Panc1 (cell line): Measurements from ENCODE around the gene HBG2. TPM values are rescaled to one million over a fixed set of nuclear protein-coding genes. Genes with fewer than 3 reads are reported as not detected.

Experiments
- ATAC-seq: fragments of 200-7000 bp; cut with Tn5 transposase; 2 replicates; pipeline ENCODE4 v1.9.1; 2020; ENCODE audit warnings: mild to moderate bottlenecking, moderate library complexity
- BruUV-seq: library from RNA; stranded (reverse); fragments of 400-500 nt; replicated peaks from 2 replicates; lab custom pipeline; 2021; lab: Mats Ljungman, UMichigan
- CTCF ChIA-PET: fragments of 300-600 bp; sonication (Branson Sonifier 250); formaldehyde crosslinking; loops from one replicate; lab custom pipeline; 2022; ENCODE audit warnings: antibody characterized with exemption; lab: Charles Lee
- POLR2A ChIA-PET: fragments of 300-600 bp; sonication (Branson Sonifier 250); formaldehyde crosslinking; loops from one replicate; lab custom pipeline; 2022; ENCODE audit warnings: antibody characterized with exemption; lab: Charles Lee
- DNase-seq: peaks from one replicate; pipeline ENCODE4 v3.0.0-alpha.2; 2010; ENCODE audit warnings: low read depth, low spot score
- H3K27ac ChIP-seq: 2 replicates; pipeline ENCODE4 v1.5.1; 2011; ENCODE audit warnings: mild to moderate bottlenecking, low read length, inconsistent platforms
- H3K27me3 ChIP-seq: fragments of 200-500 bp; sonication (Bioruptor generic); 2 replicates; pipeline ENCODE4 v1.6.0; 2014; ENCODE audit warnings: low read length, inconsistent platforms; ENCODE audit not compliant: control insufficient read depth, insufficient read depth
- H3K36me3 ChIP-seq: fragments of 200-500 bp; sonication (Bioruptor generic); 2 replicates; pipeline ENCODE4 v1.5.1; 2014; ENCODE audit warnings: inconsistent platforms, mild to moderate bottlenecking, low read length, moderate library complexity; ENCODE audit not compliant: control insufficient read depth, insufficient read depth
- H3K4me1 ChIP-seq: 2 replicates; pipeline ENCODE4 v1.5.1; 2011; ENCODE audit warnings: inconsistent platforms, mild to moderate bottlenecking, low read length, moderate library complexity; ENCODE audit not compliant: control insufficient read depth, insufficient read depth
- H3K4me3 ChIP-seq, 2 experiments: 2 replicates each; pipeline ENCODE4 v1.5.1; 2011 to 2012; ENCODE audit warnings: low read depth in 2 of 2, low read length in 2 of 2, mild to moderate bottlenecking in 2 of 2, inconsistent platforms in 1 of 2, moderate library complexity in 1 of 2
- H3K9me3 ChIP-seq: fragments of 200-500 bp; sonication (Bioruptor generic); 2 replicates; pipeline ENCODE4 v1.5.1; 2014; ENCODE audit warnings: low read depth, mild to moderate bottlenecking, inconsistent platforms, low read length, moderate library complexity; ENCODE audit not compliant: control insufficient read depth, insufficient read depth
- CTCF ChIP-seq: fragments of 450-650 bp; IDR thresholded peaks from 2 replicates; pipeline ENCODE4 v1.5.1; 2017; ENCODE audit warnings: mild to moderate bottlenecking
- POLR2AphosphoS5 ChIP-seq: IDR thresholded peaks from 2 replicates; pipeline ENCODE4 v1.6.1; 2012; ENCODE audit warnings: mild to moderate bottlenecking, low read depth, low read length, moderate library complexity
- REST ChIP-seq, 2 experiments: IDR thresholded peaks; 2 replicates each; pipeline ENCODE4 v1.6.1; 2011 to 2012; ENCODE audit warnings: low read depth in 2 of 2, control low read depth in 1 of 2, low read length in 1 of 2, mild to moderate bottlenecking in 1 of 2, moderate library complexity in 1 of 2; ENCODE audit not compliant: insufficient read depth in 1 of 2
- SIN3A ChIP-seq: IDR thresholded peaks from 2 replicates; pipeline ENCODE4 v1.6.1; 2012; ENCODE audit warnings: low read depth, mild to moderate bottlenecking, low read length, moderate library complexity, borderline replicate concordance; ENCODE audit not compliant: insufficient read depth
- TCF7L2 ChIP-seq: IDR thresholded peaks from 2 replicates; pipeline ENCODE4 v1.6.1; 2011; ENCODE audit warnings: mild to moderate bottlenecking, low read depth, low read length, inconsistent platforms
- in situ Hi-C: cut with HindIII; loops from 2 replicates; pipeline ENCODE4 v1.10.0; 2016; ENCODE audit warnings: low sequenced_read_pairs, low pct_unique_long_range_greater_than_20kb
- intact Hi-C: fragments of 100-400 bp; cut with micrococcal nuclease; formaldehyde crosslinking; loops from one replicate; pipeline ENCODE4 v1.10.0; 2022; ENCODE audit not compliant: unreplicated experiment
- total RNA-seq: library from RNA; stranded (reverse); gene quantifications from one replicate; pipeline ENCODE4 v1.2.1, GENCODE V29; 2021; ENCODE audit not compliant: unreplicated experiment

The HBG2 gene
- total RNA-seq, 1 experiment from 2014 or later = 6.5 TPM

DNA sequence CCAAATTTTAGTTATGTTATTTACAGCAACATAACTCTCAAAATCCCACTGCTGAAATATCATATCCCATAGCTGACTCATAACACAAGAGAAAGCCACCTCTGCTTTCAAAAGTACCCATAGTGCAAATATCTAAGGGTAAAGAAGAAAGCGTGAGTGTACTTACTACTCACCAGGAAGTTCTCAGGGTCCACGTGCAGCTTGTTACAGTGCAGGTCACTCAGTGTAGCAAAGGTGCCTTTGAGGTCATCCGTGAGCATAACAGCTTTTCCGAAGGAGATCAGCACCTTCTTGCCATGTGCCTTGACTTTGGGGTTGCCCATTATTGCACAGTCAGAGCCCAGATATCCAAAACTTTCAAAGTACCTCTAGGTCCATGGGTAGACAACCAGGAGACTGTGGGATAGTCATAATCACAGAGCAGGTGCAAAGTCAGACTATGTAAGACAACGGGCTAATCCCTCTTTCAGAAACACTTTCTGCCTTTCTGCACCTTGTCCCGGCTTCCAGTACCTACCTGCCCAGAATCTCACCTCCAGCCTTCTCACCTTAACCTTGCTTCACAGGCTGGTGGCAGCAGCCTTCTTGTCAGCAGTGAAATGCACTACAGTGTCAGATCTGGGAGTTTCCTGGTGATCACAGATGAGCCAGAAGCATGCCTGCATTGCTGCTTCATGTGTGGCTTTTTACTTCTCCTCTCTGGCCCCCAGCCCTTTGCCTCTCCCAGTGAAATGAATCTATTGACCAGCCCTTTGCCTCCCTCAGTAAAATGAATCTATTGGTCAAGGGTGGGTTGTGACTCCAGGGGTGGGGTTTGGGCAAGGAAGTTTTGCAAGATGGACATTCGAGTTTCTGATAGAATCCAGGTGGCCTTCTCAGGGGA is 11.4 kb downstream of the HBG2 start:
- TF ChIP-seq TCF7L2 = no peak
- no peak for TF ChIP-seq REST (IDR thresholded peaks at IDR 0.05; ENCODE audit: insufficient read depth in 1 of 2, low read depth in 2 of 2, low read length in 1 of 2)
- no peak for TF ChIP-seq SIN3A
- TF ChIP-seq POLR2AphosphoS5 = no peak
- no peak for TF ChIP-seq CTCF
- CTCF ChIA-PET = interaction anchor here (0.6 kb wide), 1 partner anchor 357 kb away, joined by 3 read pairs; no protein-coding TSS in a partner anchor

DNA sequence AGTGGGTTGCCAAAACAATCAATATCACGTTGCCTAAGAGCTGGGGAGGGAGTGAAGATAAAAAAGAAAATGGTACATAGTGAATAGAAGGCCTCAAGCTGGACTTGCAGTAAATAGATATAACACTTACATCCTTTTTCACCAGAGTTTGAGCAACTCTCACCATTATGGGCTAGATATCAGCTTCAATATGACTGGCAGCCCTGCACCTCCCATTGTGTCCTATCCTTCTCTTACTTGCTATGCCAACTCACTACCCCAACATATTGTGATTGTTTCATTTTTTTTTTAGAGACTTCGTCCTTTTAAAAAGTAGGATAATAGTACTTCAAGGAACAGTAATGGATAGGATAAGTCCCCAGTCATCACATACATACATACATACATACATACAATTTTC is 12.4 kb downstream of the HBG2 start:
- BruUV-seq = no TSS peak
- in situ Hi-C loops (no loop called here), intact Hi-C loops (no loop called here)
- CTCF ChIA-PET = interaction anchor here (0.6 kb wide), 1 partner anchor 358 kb away, joined by 3 read pairs; no protein-coding TSS in a partner anchor
- POLR2A ChIA-PET = no interaction called here
- Histone ChIP-seq H3K36me3 (no peaks in the 10 kb centered on the region), H3K27ac (no peak overlapping the region), H3K4me1 (no peaks in the 10 kb centered on the region), H3K4me3 (no peak overlapping the region), H3K27me3 (peaks cover 4% of the 10 kb centered on the region; the same call in 1 of the 2 replicates), H3K9me3 (no peaks in the 10 kb centered on the region)
- no peak for TF ChIP-seq REST (IDR thresholded peaks at IDR 0.05; ENCODE audit: insufficient read depth in 1 of 2, low read depth in 2 of 2, low read length in 1 of 2)
- no peak for TF ChIP-seq SIN3A
- TF ChIP-seq TCF7L2 = no peak
- TF ChIP-seq POLR2AphosphoS5 = no peak
- no peak for TF ChIP-seq CTCF
- ATAC-seq (no peak), DNase-seq (no peak)

More for the DNA sequence above, 11.4 kb downstream of the HBG2 start:
- in situ Hi-C loops = no loop called here
- H3K27ac ChIP-seq = no peak overlapping the region
- H3K27me3 ChIP-seq = peaks cover 4% of the 10 kb centered on the region; the same call in 1 of the 2 replicates
- H3K4me3 ChIP-seq = no peak overlapping the region
- no peak for ATAC-seq
- no peak for DNase-seq
- POLR2A ChIA-PET = no interaction called here
- BruUV-seq = no TSS peak
- intact Hi-C loops = no loop called here
- H3K4me1 ChIP-seq = no peaks in the 10 kb centered on the region
- no peaks in the 10 kb centered on the region for H3K36me3 ChIP-seq
- H3K9me3 ChIP-seq = no peaks in the 10 kb centered on the region
